Activated CD8-positive, alpha-beta T cell treated with anti-CD3 and anti-CD28 coated beads, Interleukin-2, amount 10 ng/mL, durations not matched to agents 7 days and 5 days (primary cell): Measurements from ENCODE around the gene BCAS3. TPM values are rescaled to one million over a fixed set of nuclear protein-coding genes. Genes with fewer than 3 reads are reported as not detected.

Experiments
- ATAC-seq: fragments of 150-1000 bp; cut with Tn5 transposase; one replicate; pipeline ENCODE4 v1.10.0; 2021; ENCODE audit warnings: moderate library complexity
- CTCF ChIA-PET: fragments of 350-600 bp; sonication (Branson Sonifier 250); formaldehyde crosslinking; loops from one replicate; lab custom pipeline; 2021; ENCODE audit warnings: antibody characterized with exemption; lab: Charles Lee
- POLR2A ChIA-PET: fragments of 350-600 bp; sonication (Branson Sonifier 250); formaldehyde crosslinking; loops from one replicate; lab custom pipeline; 2021; ENCODE audit warnings: antibody characterized with exemption; lab: Charles Lee
- DNase-seq: peaks from one replicate; pipeline ENCODE4 v3.0.0-alpha.2; 2020
- H3K27ac Mint-ChIP-seq: one replicate; pipeline ENCODE4 v1.8.0; 2021; ENCODE audit warnings: mild to moderate bottlenecking, mixed read lengths
- H3K27me3 Mint-ChIP-seq: one replicate; pipeline ENCODE4 v1.8.0; 2021; ENCODE audit warnings: low read depth, mixed read lengths
- H3K36me3 Mint-ChIP-seq: one replicate; pipeline ENCODE4 v1.8.0; 2021; ENCODE audit warnings: low read depth, mixed read lengths
- H3K4me1 Mint-ChIP-seq: one replicate; pipeline ENCODE4 v1.8.0; 2021; ENCODE audit warnings: low read depth, mixed read lengths
- H3K4me3 Mint-ChIP-seq: one replicate; pipeline ENCODE4 v1.8.0; 2021; ENCODE audit warnings: mild to moderate bottlenecking, mixed read lengths
- H3K9me3 Mint-ChIP-seq: one replicate; pipeline ENCODE4 v1.8.0; 2022; ENCODE audit warnings: mixed read lengths; ENCODE audit not compliant: insufficient read depth
- total RNA-seq, 2 experiments: library from RNA; stranded (reverse); gene quantifications; one replicate each; pipeline ENCODE4 v1.2.3, GENCODE V29; 2021

BCAS3 gene
- total RNA-seq, 2 experiments from 2014 or later, result 13.0 to 16.3 TPM

- H3K27ac Mint-ChIP-seq, result no peak overlapping the region
- CTCF ChIA-PET, result no interaction called here
- no peaks in the 10 kb centered on the region for H3K9me3 Mint-ChIP-seq
- ATAC-seq (no peak), DNase-seq (no peak)
- H3K4me3 Mint-ChIP-seq, result no peak overlapping the region
- POLR2A ChIA-PET, result no interaction called here
- no peaks in the 10 kb centered on the region for H3K4me1 Mint-ChIP-seq
- no peaks in the 10 kb centered on the region for H3K27me3 Mint-ChIP-seq
- no peaks in the 10 kb centered on the region for H3K36me3 Mint-ChIP-seq
These were observed 663.0 kb downstream of the BCAS3 start for GRCh38 chr17:61340431-61341209.

DNA sequence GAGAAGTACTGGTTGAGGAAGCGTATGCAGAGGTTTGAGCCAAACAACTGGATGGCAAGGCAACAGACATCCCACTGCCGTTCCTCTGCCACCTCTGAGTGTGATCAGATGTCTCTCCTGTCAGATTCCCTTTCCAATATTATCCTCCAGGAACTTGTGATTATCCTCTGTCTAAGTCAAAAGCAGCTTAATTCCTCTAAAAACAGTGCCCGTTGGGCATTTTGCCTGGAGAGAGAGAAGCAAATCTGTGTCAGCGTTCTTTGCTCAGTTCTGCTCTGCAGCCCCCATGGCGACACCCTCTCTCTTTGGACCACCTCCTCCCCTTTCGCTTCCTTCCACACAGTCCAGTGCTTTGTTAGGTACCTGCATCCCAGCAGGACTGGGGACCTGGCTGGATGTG lies 665.9 kb downstream of the BCAS3 start:
- no peak for DNase-seq
- no peak for ATAC-seq
- Mint-ChIP-seq H3K4me1 (no peaks in the 10 kb centered on the region), H3K27ac (no peak overlapping the region), H3K9me3 (no peaks in the 10 kb centered on the region), H3K36me3 (no peaks in the 10 kb centered on the region), H3K27me3 (no peaks in the 10 kb centered on the region), H3K4me3 (no peak overlapping the region)
- ChIA-PET CTCF (no interaction called here), POLR2A (no interaction called here)

DNA sequence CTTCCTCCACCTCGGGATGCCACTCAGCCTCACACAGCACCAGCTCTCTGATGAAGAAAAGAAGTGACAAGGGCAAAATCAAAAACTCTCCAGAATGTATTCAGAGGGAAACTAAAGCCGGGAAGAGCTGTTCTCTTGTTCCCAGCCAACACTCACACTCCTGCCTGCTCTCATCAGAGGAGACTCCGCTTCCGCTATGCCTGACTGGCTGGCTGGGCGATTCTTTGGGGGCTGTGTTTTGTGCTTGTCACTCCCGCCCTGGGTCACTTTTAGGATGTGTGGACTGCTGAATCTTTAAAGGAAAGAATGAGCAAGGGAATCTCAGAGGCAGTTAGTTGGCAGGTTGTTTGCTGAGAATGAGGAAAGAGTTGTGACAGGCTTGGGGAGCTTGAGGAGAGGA lies 667.4 kb downstream of the BCAS3 start:
- H3K36me3 Mint-ChIP-seq, result no peaks in the 10 kb centered on the region
- CTCF ChIA-PET, result interaction anchor here (1.0 kb wide), 1 partner anchor 19 kb away, joined by 3 read pairs; no protein-coding TSS in a partner anchor
- DNase-seq (no peak), ATAC-seq (no peak)
- H3K4me3 Mint-ChIP-seq, result no peak overlapping the region
- no peak overlapping the region for H3K27ac Mint-ChIP-seq
- H3K27me3 Mint-ChIP-seq, result no peaks in the 10 kb centered on the region
- no peaks in the 10 kb centered on the region for H3K9me3 Mint-ChIP-seq
- POLR2A ChIA-PET, result interaction anchor here (0.6 kb wide), 1 partner anchor 60 kb away, joined by 3 read pairs; no protein-coding TSS in a partner anchor
- H3K4me1 Mint-ChIP-seq, result no peaks in the 10 kb centered on the region

DNA sequence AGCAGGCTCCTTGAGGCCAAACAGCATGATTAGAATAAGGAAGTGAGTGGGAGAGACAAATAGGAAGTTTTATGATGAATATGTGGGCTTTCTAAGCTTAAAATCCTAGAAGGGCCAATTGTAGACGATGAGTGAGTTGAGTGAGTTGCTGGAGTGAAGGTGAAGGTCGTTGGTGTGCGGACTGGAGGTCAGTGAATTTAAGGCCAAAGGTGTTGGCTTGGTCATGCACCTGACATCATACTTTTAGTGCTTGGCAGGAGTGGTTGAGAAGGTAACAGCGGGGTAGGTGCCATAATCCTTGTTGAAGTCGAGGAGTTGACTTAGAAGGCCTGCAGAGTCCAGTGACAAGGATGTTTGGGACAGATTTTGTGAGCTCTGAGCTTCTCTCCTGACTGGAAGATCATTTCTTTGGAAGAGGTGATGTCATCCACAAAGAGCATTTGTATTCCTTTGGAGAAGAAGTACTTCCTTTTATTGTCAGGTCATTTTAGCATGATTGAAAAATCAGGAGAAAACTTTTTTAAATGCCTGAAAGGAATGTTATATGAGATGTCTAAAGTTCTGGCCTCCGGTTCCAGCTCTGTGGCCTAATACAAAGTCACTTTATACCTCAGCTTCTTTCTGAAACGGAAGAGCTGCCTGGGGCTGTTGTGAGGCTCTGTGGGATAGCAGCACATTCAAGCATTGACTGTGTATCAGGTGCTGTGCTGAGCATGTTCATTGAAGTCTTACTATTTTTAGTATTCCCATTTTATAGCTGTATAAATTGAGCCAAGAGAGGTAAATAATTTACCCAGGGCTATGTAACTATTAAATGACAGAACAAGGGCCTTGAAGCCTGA lies 668.4 kb downstream of the BCAS3 start:
- no peak for DNase-seq
- no peaks in the 10 kb centered on the region for H3K9me3 Mint-ChIP-seq
- H3K27me3 Mint-ChIP-seq, result no peaks in the 10 kb centered on the region
- H3K4me1 Mint-ChIP-seq, result no peaks in the 10 kb centered on the region
- no peaks in the 10 kb centered on the region for H3K36me3 Mint-ChIP-seq
- ATAC-seq, result no peak
- H3K4me3 Mint-ChIP-seq, result no peak overlapping the region
- ChIA-PET CTCF (interaction anchor here (1.0 kb wide), 1 partner anchor 20 kb away, joined by 3 read pairs; no protein-coding TSS in a partner anchor), POLR2A (no interaction called here)
- no peak overlapping the region for H3K27ac Mint-ChIP-seq

- no peaks in the 10 kb centered on the region for H3K4me1 Mint-ChIP-seq
- ChIA-PET CTCF (interaction anchor here (0.7 to 1.7 kb wide), 4 partner anchors 10 to 377 kb away, joined by 3 to 5 read pairs (median 4); no protein-coding TSS in a partner anchor), POLR2A (no interaction called here)
- DNase-seq, result no peak
- H3K36me3 Mint-ChIP-seq, result no peaks in the 10 kb centered on the region
- no peaks in the 10 kb centered on the region for H3K9me3 Mint-ChIP-seq
- H3K4me3 Mint-ChIP-seq, result no peak overlapping the region
- no peak overlapping the region for H3K27ac Mint-ChIP-seq
- ATAC-seq, result no peak
- H3K27me3 Mint-ChIP-seq, result no peaks in the 10 kb centered on the region
These were observed 671.7 kb downstream of the BCAS3 start for GRCh38 chr17:61349350-61349749.

GRCh38 chr17:61351745-61352407 lies 674.2 kb downstream of the BCAS3 start:
- Mint-ChIP-seq H3K27me3 (no peaks in the 10 kb centered on the region), H3K9me3 (no peaks in the 10 kb centered on the region), H3K4me1 (no peaks in the 10 kb centered on the region), H3K4me3 (no peak overlapping the region), H3K36me3 (no peaks in the 10 kb centered on the region), H3K27ac (no peak overlapping the region)
- DNase-seq, result no peak
- no peak for ATAC-seq
- CTCF ChIA-PET, result no interaction called here
- POLR2A ChIA-PET, result interaction anchor here (0.5 kb wide), 1 partner anchor 752 kb away, joined by 3 read pairs; the partner anchor contains the start of gene PPM1D

DNA sequence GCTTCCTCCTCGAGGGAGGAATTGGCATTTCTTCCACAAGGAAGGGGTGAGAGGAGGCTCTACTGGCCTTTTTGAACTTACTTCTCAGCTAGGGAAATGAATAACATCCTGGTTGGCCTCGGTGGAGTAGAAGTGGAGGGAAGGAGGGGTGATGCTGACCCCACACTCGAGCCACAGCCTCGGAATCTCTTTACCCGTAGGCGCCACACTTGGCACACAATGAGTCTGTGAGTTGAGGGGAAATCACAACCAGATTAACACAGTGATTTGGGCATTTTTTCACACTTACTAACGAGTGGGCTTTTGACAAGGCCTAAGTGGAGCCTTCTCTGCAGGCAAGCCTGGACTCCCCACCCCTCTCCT lies 674.7 kb downstream of the BCAS3 start:
- no peaks in the 10 kb centered on the region for H3K36me3 Mint-ChIP-seq
- H3K4me1 Mint-ChIP-seq, result no peaks in the 10 kb centered on the region
- no peaks in the 10 kb centered on the region for H3K27me3 Mint-ChIP-seq
- ChIA-PET POLR2A (interaction anchor here (0.5 kb wide), 1 partner anchor 753 kb away, joined by 3 read pairs; the partner anchor contains the start of gene PPM1D), CTCF (no interaction called here)
- no peaks in the 10 kb centered on the region for H3K9me3 Mint-ChIP-seq
- no peak overlapping the region for H3K4me3 Mint-ChIP-seq
- no peak overlapping the region for H3K27ac Mint-ChIP-seq
- DNase-seq, result no peak
- ATAC-seq, result no peak

- no peak for DNase-seq
- ChIA-PET CTCF (no interaction called here), POLR2A (no interaction called here)
- no peaks in the 10 kb centered on the region for H3K27me3 Mint-ChIP-seq
- H3K27ac Mint-ChIP-seq, result no peak overlapping the region
- no peak for ATAC-seq
- no peaks in the 10 kb centered on the region for H3K9me3 Mint-ChIP-seq
- H3K4me1 Mint-ChIP-seq, result no peaks in the 10 kb centered on the region
- no peak overlapping the region for H3K4me3 Mint-ChIP-seq
- no peaks in the 10 kb centered on the region for H3K36me3 Mint-ChIP-seq
These were observed 675.3 kb downstream of the BCAS3 start for GRCh38 chr17:61352781-61353491.

- H3K27ac Mint-ChIP-seq, result no peak overlapping the region
- H3K36me3 Mint-ChIP-seq, result no peaks in the 10 kb centered on the region
- no peak for ATAC-seq
- no peaks in the 10 kb centered on the region for H3K27me3 Mint-ChIP-seq
- CTCF ChIA-PET, result no interaction called here
- H3K4me3 Mint-ChIP-seq, result no peak overlapping the region
- H3K9me3 Mint-ChIP-seq, result no peaks in the 10 kb centered on the region
- DNase-seq, result no peak
- H3K4me1 Mint-ChIP-seq, result no peaks in the 10 kb centered on the region
- POLR2A ChIA-PET, result no interaction called here
These were observed 676.0 kb downstream of the BCAS3 start for GRCh38 chr17:61353615-61354014.

DNA sequence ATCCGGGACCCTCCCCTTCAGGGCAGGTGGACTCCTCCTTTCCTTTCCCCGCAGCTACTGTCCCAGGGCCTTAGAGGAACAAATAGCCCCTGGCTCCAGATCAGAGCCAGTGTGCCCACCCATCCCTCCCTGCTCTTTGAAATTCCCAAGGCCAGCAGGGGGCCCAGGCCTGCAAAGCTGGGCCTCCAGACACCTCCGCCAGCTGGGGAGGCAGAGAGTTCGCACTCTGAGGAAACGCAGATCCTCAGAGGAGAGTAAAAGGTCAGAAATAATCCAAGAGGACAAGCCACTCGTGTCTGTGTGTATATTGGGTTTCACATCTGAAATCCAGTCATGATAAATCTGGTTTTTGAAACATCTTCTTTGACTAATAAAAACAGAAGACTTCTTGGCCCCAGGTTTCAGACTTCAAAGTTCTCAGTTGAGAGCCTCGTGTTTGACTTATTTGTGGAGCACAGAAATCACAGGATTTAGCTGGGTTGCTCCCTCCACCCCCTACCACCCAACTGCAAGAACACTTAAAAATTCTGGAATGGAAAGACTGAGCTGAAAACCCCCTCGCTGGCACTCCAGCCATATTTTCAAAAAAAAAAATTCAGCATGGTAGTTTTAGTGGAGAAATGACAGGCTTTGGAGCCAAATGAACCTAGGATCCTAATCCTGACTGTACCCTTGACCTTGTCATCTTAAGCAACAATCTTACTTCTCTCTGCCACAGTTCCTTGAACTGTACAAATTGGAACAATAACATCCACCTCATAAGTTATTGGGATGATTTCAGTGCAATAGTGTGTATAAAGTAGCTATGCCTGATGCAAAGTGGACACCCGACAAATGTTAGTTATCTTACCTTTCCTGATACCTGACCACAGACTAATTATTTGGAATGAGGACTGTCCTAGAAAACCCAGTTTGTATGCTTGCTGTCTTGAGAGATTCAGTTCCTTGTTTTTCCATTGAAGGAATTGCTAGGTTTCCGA lies 677.5 kb downstream of the BCAS3 start:
- ChIA-PET POLR2A (interaction anchor here (0.6 kb wide), 1 partner anchor 78 kb away, joined by 3 read pairs; no protein-coding TSS in a partner anchor), CTCF (no interaction called here)
- Mint-ChIP-seq H3K4me1 (no peaks in the 10 kb centered on the region), H3K4me3 (no peak overlapping the region), H3K27me3 (no peaks in the 10 kb centered on the region), H3K27ac (no peak overlapping the region), H3K9me3 (no peaks in the 10 kb centered on the region), H3K36me3 (no peaks in the 10 kb centered on the region)
- DNase-seq (no peak), ATAC-seq (no peak)
